ENCODE measurements around the gene AMMECR1. TPM values are rescaled to one million over a fixed set of nuclear protein-coding genes. Genes with fewer than 3 reads are reported as not detected.

AMMECR1 gene
- total RNA-seq, 4 donors from 2014 or later, result 7.1 to 15.3 (median 11.0) TPM

- intact Hi-C loops (cut with DNase I; ENCODE audit: low total_unique reads), result no loop called here
- no peak for DNase-seq (ENCODE audit: low spot score in 2 of 2)
- H3K4me3 ChIP-seq (ENCODE audit: low read depth, poor library complexity, severe bottlenecking), result no peak overlapping the region
- 82 to 95% methylated on average over 1 of the region's 1 CpG for WGBS, 2 donors
- no peak for TF ChIP-seq CTCF (IDR thresholded peaks at IDR 0.05)
- no peak for TF ChIP-seq POLR2A (IDR thresholded peaks at IDR 0.05)
These were observed 13.5 kb downstream of the AMMECR1 start for GRCh38 chrX:110304371-110304770.

DNA sequence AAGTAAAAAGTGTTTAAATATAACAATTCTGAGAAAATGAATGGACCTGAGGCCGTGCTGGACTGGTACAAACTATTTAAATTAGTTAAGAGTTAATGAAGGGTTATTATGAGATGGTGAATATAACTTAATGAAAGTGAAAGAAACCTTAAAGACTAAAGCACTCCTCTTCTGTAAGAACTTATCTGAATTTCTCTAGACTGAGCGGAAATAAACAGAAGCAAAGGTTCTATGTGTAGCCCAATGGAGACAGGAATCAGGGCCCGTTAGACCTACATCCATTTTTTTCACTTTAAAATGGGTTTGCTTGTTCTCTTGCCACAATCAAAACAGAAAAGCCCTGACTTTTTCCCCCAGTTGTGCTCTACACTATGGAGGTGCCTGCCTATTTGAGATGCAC is 14.9 kb downstream of the AMMECR1 start:
- WGBS, 2 donors, result 79 to 94% methylated on average over 3 of the region's 3 CpGs
- no peak overlapping the region for H3K4me3 ChIP-seq (ENCODE audit: low read depth, poor library complexity, severe bottlenecking)
- intact Hi-C loops (cut with DNase I; ENCODE audit: low total_unique reads), result no loop called here
- TF ChIP-seq CTCF (IDR thresholded peaks at IDR 0.05), result no peak
- DNase-seq (ENCODE audit: low spot score in 2 of 2), result no peak

DNA sequence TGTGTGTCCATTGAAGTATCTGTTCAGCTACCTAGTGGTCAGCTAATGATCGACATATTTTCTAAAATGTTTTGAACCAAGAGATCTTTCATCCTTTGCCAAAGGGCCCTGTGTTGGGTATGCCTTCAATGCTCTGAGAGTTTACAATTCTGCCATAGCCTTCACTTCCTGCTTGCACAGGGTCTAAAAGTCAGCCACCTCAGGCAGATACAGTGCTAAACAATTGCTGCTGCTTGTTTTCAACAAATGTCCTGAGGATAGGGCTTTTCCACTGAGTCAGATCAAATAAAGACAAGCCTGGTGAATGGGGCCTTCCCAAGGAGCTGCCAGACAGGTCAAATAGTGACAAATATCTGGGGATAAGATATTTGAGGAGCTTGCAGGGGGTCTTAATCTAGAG is 16.7 kb downstream of the AMMECR1 start:
- TF ChIP-seq CTCF (IDR thresholded peaks at IDR 0.05), result no peak
- TF ChIP-seq POLR2A (IDR thresholded peaks at IDR 0.05), result no peak
- no peak for DNase-seq (ENCODE audit: low spot score in 2 of 2)
- 79 to 100% methylated on average over 1 of the region's 1 CpG for WGBS, 2 donors
- intact Hi-C loops (cut with DNase I; ENCODE audit: low total_unique reads), result no loop called here
- no peak overlapping the region for H3K4me3 ChIP-seq (ENCODE audit: low read depth, poor library complexity, severe bottlenecking)

GRCh38 chrX:110294087-110294486 is 23.8 kb downstream of the AMMECR1 start:
- TF ChIP-seq CTCF (IDR thresholded peaks at IDR 0.05) (no peak), POLR2A (IDR thresholded peaks at IDR 0.05) (no peak)
- 90 to 100% methylated on average over 2 of the region's 2 CpGs for WGBS, 2 donors
- intact Hi-C loops (cut with DNase I; ENCODE audit: low total_unique reads), result no loop called here
- no peak overlapping the region for H3K4me3 ChIP-seq (ENCODE audit: low read depth, poor library complexity, severe bottlenecking)
- DNase-seq (ENCODE audit: low spot score in 2 of 2), result no peak

GRCh38 chrX:110293658-110294057 is 24.2 kb downstream of the AMMECR1 start:
- no peak overlapping the region for H3K4me3 ChIP-seq (ENCODE audit: low read depth, poor library complexity, severe bottlenecking)
- no peak for TF ChIP-seq POLR2A (IDR thresholded peaks at IDR 0.05)
- TF ChIP-seq CTCF (IDR thresholded peaks at IDR 0.05), result no peak
- intact Hi-C loops (cut with DNase I; ENCODE audit: low total_unique reads), result no loop called here
- no peak for DNase-seq (ENCODE audit: low spot score in 2 of 2)

DNA sequence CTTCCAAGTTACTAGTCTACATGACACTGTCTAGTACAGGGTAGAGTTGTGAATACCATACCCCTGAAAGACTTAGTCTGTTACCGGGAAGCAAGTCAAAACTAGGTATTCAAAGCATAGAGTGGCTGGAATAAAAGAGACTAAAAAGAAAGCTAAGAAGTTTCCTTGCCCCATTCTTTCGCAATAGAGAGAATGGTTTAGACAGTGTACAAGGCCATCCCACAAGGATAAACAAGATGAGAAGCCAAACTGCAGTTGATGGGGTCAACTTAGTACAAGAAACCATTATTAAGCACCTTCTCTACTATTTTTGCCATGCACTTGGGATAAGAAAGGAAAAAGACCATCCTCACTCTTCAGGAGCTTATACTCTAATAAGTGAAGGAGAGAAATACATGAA is 30.3 kb downstream of the AMMECR1 start:
- WGBS, 2 donors, result 81 to 91% methylated on average over 2 of the region's 2 CpGs
- TF ChIP-seq POLR2A (IDR thresholded peaks at IDR 0.05) (no peak), CTCF (IDR thresholded peaks at IDR 0.05) (no peak)
- no peak overlapping the region for H3K4me3 ChIP-seq (ENCODE audit: low read depth, poor library complexity, severe bottlenecking)
- DNase-seq (ENCODE audit: low spot score in 2 of 2), result no peak
- intact Hi-C loops (cut with DNase I; ENCODE audit: low total_unique reads), result no loop called here
